DMS114 treated with DMSO at 0.1 percent for 48 hours (cell line): Measurements from ENCODE around the gene SBNO2.

ENCODE experiments used
- DNase-seq: peaks from one replicate; lab custom pipeline; 2025; ENCODE audit not compliant: unreplicated experiment; lab: John Stamatoyannopoulos, UW

Gene SBNO2

DNA sequence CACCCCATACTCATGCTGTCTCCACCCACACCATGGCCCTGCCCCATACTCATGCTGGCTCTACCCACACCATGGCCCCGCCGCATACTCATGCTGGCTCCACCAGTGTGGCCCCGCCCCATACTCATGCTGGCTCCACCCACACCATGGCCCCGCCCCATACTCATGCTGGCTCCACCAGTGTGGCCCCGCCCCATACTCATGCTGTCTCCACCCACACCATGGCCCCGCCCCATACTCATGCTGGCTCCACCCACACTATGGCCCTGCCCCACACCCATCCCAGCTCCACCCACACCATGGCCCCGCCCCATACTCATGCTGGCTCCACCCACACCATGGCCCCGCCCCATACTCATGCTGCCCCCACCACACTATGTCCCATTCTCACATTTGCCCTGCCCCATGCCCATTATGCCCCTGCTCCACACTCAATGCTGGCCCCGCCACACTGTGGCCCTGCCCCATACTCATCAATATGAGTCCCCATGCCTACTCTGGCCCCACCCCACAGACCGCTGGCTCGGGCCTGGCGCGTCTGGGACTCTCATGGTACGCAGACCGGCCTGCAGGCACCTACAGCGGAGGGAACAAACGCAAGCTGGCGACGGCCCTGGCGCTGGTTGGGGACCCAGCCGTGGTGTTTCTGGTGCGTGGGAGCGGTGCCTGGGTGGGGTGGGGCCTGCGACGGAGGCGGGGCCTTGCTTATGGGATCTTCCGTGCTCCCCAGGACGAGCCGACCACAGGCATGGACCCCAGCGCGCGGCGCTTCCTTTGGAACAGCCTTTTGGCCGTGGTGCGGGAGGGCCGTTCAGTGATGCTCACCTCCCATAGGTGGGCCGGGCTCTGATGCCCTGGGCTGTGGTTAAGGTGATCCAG is 110.8 kb downstream of the SBNO2 start:
- no peak for DNase-seq

DNA sequence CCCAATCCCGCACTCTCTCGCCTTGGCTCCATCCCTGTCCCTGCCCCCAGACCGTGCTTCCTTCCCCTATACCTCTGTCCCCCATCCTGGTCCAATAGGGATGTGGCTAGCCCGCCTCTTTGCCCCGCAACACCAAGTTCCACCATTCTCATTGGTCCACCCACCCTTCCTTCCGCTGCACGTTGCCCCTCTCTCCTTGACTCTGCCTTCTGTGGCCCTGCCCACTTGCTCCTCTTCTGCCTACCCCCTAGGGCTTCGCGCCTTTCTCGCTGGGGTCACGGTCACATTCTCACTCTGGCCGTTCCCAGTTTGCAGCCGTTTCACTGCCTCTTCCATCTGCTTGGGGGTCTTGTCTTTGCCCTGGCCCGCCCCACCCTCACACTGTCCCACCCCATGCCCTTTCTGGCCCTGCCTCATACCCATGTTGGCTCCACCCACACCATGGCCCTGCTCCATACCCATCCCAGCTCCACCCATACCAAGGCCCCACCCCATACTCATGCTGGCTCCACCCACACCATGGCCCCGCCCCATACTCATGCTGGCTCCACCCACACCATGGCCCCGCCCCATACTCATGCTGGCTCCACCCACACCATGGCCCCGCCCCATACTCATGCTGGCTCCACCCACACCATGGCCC is 111.6 kb downstream of the SBNO2 start:
- no peak for DNase-seq

DNA sequence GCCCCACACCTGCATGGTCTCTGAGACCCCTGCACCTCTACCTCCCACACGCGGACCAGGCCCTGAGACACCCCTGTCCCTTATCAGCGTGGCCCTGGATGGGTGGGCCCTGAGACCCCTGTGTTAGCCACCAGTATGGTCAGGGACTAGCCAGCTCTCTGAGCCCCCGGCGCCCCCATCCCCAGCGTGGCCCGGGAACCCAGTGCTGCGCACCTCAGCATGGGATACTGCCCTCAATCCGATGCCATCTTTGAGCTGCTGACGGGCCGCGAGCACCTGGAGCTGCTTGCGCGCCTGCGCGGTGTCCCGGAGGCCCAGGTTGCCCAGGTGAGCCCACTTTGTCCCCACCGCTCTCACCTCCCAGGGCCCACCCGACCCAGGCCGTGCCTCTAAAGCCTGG is 112.1 kb downstream of the SBNO2 start:
- no peak for DNase-seq

DNA sequence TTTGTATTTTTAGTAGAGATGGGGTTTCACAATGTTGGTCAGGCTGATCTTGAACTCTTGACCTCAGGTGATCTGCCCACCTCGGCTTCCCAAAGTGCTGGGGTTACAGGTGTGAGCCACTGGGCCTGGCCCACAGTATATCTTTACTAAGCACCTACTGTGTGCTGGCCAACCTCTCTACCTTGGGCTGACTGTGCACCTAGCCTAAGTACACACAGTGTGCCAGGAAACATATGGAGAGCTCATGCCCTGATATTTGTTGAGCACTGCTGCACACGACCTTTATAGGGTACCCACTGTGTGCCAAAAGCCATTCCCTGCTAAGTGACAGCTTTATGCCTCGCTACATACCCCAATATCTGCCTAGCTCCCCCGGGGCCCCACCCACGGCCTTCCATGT is 113.4 kb downstream of the SBNO2 start:
- no peak for DNase-seq

DNA sequence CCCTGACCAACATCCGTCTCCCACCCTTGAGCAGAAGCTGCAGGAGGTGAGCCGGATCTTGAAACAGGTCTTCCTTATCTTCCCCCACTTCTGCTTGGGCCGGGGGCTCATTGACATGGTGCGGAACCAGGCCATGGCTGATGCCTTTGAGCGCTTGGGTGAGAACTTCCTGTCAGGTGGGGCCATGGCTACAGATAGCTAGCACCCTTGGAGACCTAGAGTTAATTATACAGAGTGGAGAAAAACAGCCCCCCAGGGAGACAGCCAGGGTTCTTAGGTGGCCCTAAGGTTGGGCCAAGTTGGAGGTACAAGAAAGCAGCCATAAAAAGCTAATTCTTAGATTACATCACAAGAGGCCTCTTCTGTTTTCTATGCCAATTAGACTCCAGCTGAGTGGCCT is 116.0 kb downstream of the SBNO2 start:
- no peak for DNase-seq
